SK-N-SH treated with all-trans-retinoic acid at 6 μM for 48 hours (cell line): Measurements from ENCODE around the gene GLS.

Experiments
- BACH2 ChIP-seq: fragments of 250-450 bp; sonication (Bioruptor Pico); IDR thresholded peaks from 2 replicates; pipeline ENCODE4 v1.9.0; 2021; ENCODE audit warnings: mild to moderate bottlenecking, borderline replicate concordance
- CREB5 ChIP-seq: fragments of 250-450 bp; sonication (Bioruptor Pico); IDR thresholded peaks from 2 replicates; pipeline ENCODE4 v1.5.1; 2020; ENCODE audit warnings: low read depth, mild to moderate bottlenecking, moderate library complexity
- CSRNP3 ChIP-seq: fragments of 250-450 bp; sonication (Bioruptor Pico); IDR thresholded peaks from 2 replicates; pipeline ENCODE4 v1.5.1; 2021; ENCODE audit warnings: mild to moderate bottlenecking, moderate library complexity
- GLIS3 ChIP-seq: fragments of 250-450 bp; sonication (Bioruptor Pico); IDR thresholded peaks from 2 replicates; pipeline ENCODE4 v1.5.0; 2020; ENCODE audit warnings: mild to moderate bottlenecking, moderate library complexity
- OSR1 ChIP-seq: fragments of 250-450 bp; sonication (Bioruptor Pico); IDR thresholded peaks from 2 replicates; pipeline ENCODE4 v1.8.0; 2022; ENCODE audit warnings: moderate library complexity, mild to moderate bottlenecking, inconsistent platforms
- TCF4 ChIP-seq: fragments of 250-450 bp; sonication (Bioruptor Pico); IDR thresholded peaks from 2 replicates; pipeline ENCODE4 v1.8.0; 2021; ENCODE audit warnings: mild to moderate bottlenecking, moderate library complexity, borderline replicate concordance
- TOX ChIP-seq: fragments of 250-450 bp; sonication (Bioruptor Pico); IDR thresholded peaks from 2 replicates; pipeline ENCODE4 v1.8.0; 2021; ENCODE audit warnings: mild to moderate bottlenecking, moderate library complexity, borderline replicate concordance
- ZC3H10 ChIP-seq: fragments of 250-450 bp; sonication (Bioruptor Pico); IDR thresholded peaks from 2 replicates; pipeline ENCODE4 v1.5.1; 2021; ENCODE audit warnings: mild to moderate bottlenecking, moderate library complexity
- ZNF70 ChIP-seq: fragments of 450-650 bp; formaldehyde crosslinking; IDR thresholded peaks from 2 replicates; pipeline ENCODE4 v1.5.0; 2020; ENCODE audit warnings: mild to moderate bottlenecking, moderate library complexity

GRCh38 chr2:191010887-191011885 is 130.6 kb downstream of the GLS start:
- TF ChIP-seq ZC3H10 (CRISPR knock-in tag) = no peak
- TF ChIP-seq CREB5 (CRISPR knock-in tag) = no peak
- TF ChIP-seq TCF4 (CRISPR knock-in tag) = no peak
- no peak for TF ChIP-seq GLIS3
- TF ChIP-seq TOX (CRISPR knock-in tag) = no peak
- no peak for TF ChIP-seq BACH2 (CRISPR knock-in tag)
- TF ChIP-seq CSRNP3 (CRISPR knock-in tag) = no peak
- no peak for TF ChIP-seq OSR1 (CRISPR knock-in tag)
- TF ChIP-seq ZNF70 (CRISPR knock-in tag) = no peak
